ENCODE results near the gene PARVA. TPM values are rescaled to one million over a fixed set of nuclear protein-coding genes. Genes with fewer than 3 reads are reported as not detected.

Gene PARVA
- total RNA-seq, 1 experiment from 2014 or later, result 29.1 TPM

DNA sequence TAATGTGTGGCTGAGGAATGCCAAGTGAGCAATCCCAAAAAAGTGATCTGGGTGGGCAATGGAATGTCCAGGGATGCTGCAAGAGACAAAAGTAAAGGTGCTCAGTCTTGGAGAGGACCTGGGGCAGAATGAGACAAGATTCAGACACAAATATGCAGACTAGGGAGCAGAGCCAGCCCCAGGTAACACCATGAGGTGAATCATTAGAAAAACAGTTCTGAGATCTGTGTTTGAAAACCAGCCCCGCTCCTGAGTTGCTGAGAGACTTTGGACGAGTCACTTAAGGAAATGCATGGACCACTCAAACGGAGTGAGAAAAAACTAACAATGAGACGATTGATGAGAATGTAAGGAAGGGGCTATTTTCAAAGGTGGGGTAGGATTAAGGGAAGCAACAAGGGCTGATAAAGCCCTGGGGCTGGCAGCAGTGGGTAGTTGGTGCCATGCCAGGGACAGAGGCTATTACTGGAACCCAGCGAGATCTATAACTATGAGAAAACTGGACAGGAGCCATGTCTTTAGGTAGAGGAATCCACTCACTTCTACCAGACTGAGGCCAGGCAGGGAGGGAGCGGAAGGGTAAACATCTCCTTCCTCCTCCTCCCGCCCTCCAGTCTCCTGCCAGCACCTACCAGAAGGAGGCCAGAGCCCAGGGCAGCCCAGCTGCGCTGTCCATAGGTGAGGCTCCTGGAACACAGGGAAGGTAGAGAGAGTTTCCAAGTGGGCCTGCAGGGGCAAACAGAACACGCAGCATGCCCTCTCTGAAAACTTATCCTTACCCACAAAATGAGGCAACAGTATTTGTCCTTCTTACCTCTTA is 166.4 kb downstream of the PARVA start:
- Histone ChIP-seq H3K36me3 (ENCODE audit: control insufficient read depth, insufficient read depth, low read length) (no peaks in the 10 kb centered on the region), H3K4me1 (ENCODE audit: control insufficient read depth, insufficient read depth, low read length) (peaks cover 3% of the 10 kb centered on the region; the same call in 1 of the 2 replicates), H3K27ac (ENCODE audit: low read length) (no peak overlapping the region), H3K27me3 (ENCODE audit: control insufficient read depth, insufficient read depth, low read length) (no peaks in the 10 kb centered on the region), H3K4me3 (ENCODE audit: low read depth in 2 of 2, low read length in 2 of 2) (no peak overlapping the region), H3K9me3 (ENCODE audit: control insufficient read depth, insufficient read depth, low read depth, low read length) (no peaks in the 10 kb centered on the region)
- in situ Hi-C loops (cut with HindIII; ENCODE audit: low pct_unique_long_range_greater_than_20kb, low sequenced_read_pairs) (no loop called here), intact Hi-C loops (cut with micrococcal nuclease; ENCODE audit: unreplicated experiment) (no loop called here)
- ChIA-PET POLR2A (no interaction called here), CTCF (no interaction called here)
- no TSS peak for BruUV-seq (replicated peaks)
- DNase-seq (ENCODE audit: low read depth, low spot score) (no peak), ATAC-seq (no peak)
- TF ChIP-seq CTCF (IDR thresholded peaks at IDR 0.05) (no peak), POLR2AphosphoS5 (IDR thresholded peaks at IDR 0.05; ENCODE audit: low read depth, low read length) (no peak), REST (IDR thresholded peaks at IDR 0.05; ENCODE audit: insufficient read depth in 1 of 2, low read depth in 2 of 2, low read length in 1 of 2) (no peak), TCF7L2 (IDR thresholded peaks at IDR 0.05; ENCODE audit: low read depth, low read length) (no peak), SIN3A (IDR thresholded peaks at IDR 0.05; ENCODE audit: borderline replicate concordance, insufficient read depth, low read depth, low read length) (no peak)

DNA sequence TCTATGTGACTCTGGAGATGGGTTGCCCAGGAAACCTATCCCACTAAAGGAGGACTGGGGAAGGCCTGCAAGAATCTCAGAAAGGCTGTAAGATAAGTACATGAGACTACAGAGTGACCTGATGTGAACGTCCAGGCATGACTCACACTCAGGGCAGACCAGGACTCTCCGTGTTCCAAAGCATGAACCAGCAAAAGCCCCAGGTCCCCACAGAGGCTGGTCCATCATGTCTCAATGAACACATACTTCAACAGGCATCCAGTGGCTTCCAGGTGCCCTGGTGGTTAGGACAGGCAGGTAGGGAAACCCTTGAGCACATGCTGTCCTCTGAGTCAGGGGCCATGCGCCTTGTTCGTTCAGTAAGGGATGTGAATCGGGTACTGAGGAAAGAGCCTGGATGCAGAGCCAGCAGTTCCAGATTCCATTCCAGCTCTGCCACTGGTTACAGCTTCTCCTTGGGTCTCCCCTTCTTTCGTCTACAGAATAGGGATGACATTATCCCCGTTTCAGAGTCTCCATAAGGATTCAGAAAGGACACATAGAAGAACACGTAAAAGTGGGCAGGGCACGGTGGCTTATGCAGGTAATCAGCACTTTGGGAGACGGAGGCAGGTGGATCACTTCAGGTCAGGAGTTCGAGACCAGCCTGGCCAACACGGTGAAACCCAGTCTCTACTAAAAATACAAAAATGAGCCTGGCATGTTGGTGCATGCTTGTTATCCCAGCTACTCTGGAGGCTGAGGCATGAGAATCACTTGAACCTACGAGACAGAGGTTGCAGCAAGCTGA is 167.8 kb downstream of the PARVA start:
- H3K4me3 ChIP-seq (ENCODE audit: low read depth in 2 of 2, low read length in 2 of 2), result no peak overlapping the region
- BruUV-seq (replicated peaks), result no TSS peak
- in situ Hi-C loops (cut with HindIII; ENCODE audit: low pct_unique_long_range_greater_than_20kb, low sequenced_read_pairs) (no loop called here), intact Hi-C loops (cut with micrococcal nuclease; ENCODE audit: unreplicated experiment) (no loop called here)
- no peaks in the 10 kb centered on the region for H3K9me3 ChIP-seq (ENCODE audit: control insufficient read depth, insufficient read depth, low read depth, low read length)
- ATAC-seq (no peak), DNase-seq (ENCODE audit: low read depth, low spot score) (no peak)
- ChIA-PET CTCF (no interaction called here), POLR2A (interaction anchor here (0.6 kb wide), 1 partner anchor 344 kb away, joined by 5 read pairs; no protein-coding TSS in a partner anchor)
- no peaks in the 10 kb centered on the region for H3K27me3 ChIP-seq (ENCODE audit: control insufficient read depth, insufficient read depth, low read length)
- TF ChIP-seq TCF7L2 (IDR thresholded peaks at IDR 0.05; ENCODE audit: low read depth, low read length), result no peak
- no peaks in the 10 kb centered on the region for H3K36me3 ChIP-seq (ENCODE audit: control insufficient read depth, insufficient read depth, low read length)
- no peak overlapping the region for H3K27ac ChIP-seq (ENCODE audit: low read length)
- peaks cover 3% of the 10 kb centered on the region; the same call in 1 of the 2 replicates for H3K4me1 ChIP-seq (ENCODE audit: control insufficient read depth, insufficient read depth, low read length)

Measured in Panc1 (cell line).